GM21528 (cell line): ENCODE measurements around the gene EFNA2.

Source experiments
- ATAC-seq: cut with Tn5 transposase; IDR thresholded peaks from one replicate; pipeline ENCODE4 v1.9.1; 2021; ENCODE audit warnings: mild to moderate bottlenecking, moderate library complexity; ENCODE audit not compliant: unreplicated experiment, low FRiP score

The EFNA2 gene

GRCh38 chr19:1248786-1249297 lies 36.8 kb upstream of the EFNA2 start:
- ATAC-seq, result peak; percentile 24

- ATAC-seq, result peak; percentile 43
Observed at GRCh38 chr19:1249298-1249989, 36.2 kb upstream of the EFNA2 start.

GRCh38 chr19:1249990-1250436 lies 35.7 kb upstream of the EFNA2 start:
- no peak for ATAC-seq

- ATAC-seq, result no peak
Observed at GRCh38 chr19:1250437-1251260, 35.0 kb upstream of the EFNA2 start.

GRCh38 chr19:1251330-1252220 lies 34.1 kb upstream of the EFNA2 start:
- ATAC-seq, result no peak

GRCh38 chr19:1252221-1252820 lies 33.4 kb upstream of the EFNA2 start:
- no peak for ATAC-seq

- no peak for ATAC-seq
Observed at GRCh38 chr19:1252821-1253513, 32.7 kb upstream of the EFNA2 start.

GRCh38 chr19:1253514-1254080 lies 32.1 kb upstream of the EFNA2 start:
- no peak for ATAC-seq

- no peak for ATAC-seq
Observed at GRCh38 chr19:1254081-1254527, 31.6 kb upstream of the EFNA2 start.

- no peak for ATAC-seq
Observed at GRCh38 chr19:1254530-1255185, 31.0 kb upstream of the EFNA2 start.

- ATAC-seq, result no peak
Observed at GRCh38 chr19:1255186-1256161, 30.2 kb upstream of the EFNA2 start.

GRCh38 chr19:1256646-1257474 lies 28.8 kb upstream of the EFNA2 start:
- ATAC-seq, result no peak

- ATAC-seq, result no peak
Observed at GRCh38 chr19:1257475-1258162, 28.1 kb upstream of the EFNA2 start.

GRCh38 chr19:1258163-1258492 lies 27.5 kb upstream of the EFNA2 start:
- ATAC-seq, result no peak

- no peak for ATAC-seq
Observed at GRCh38 chr19:1258707-1259205, 26.9 kb upstream of the EFNA2 start.
